SK-N-SH (cell line): ENCODE data around the gene SYNE2. TPM values are rescaled to one million over a fixed set of nuclear protein-coding genes. Genes with fewer than 3 reads are reported as not detected.
A peak's percentile ranks its signal among the peaks of the same experiment; 100 is the strongest.

Source experiments
- CTCF ChIA-PET: fragments of 300-600, 350-600 bp; formaldehyde crosslinking; extraction: SDS; loops from one replicate; lab custom pipeline; 2021; lab: Yijun Ruan, JAX
- POLR2A ChIA-PET: fragments of 350-600 bp; sonication (Branson Sonifier 250); formaldehyde crosslinking; extraction: SDS; loops from one replicate; lab custom pipeline; 2020; ENCODE audit warnings: antibody characterized with exemption, inconsistent platforms; lab: Yijun Ruan, JAX
- DNase-seq: peaks from one replicate; pipeline ENCODE4 v3.0.0; 2012
- H2AFZ ChIP-seq: fragments of 200-600 bp; sonication (generic); 2 replicates; pipeline ENCODE4 v1.8.1; 2016; ENCODE audit warnings: antibody characterized with exemption, mild to moderate bottlenecking, low read depth
- H3F3A ChIP-seq: fragments of 200-600 bp; sonication (generic); replicated peaks from 2 replicates; pipeline ENCODE3; 2016; ENCODE audit warnings: antibody characterized with exemption, mild to moderate bottlenecking; ENCODE audit not compliant: insufficient read depth
- H3K27ac ChIP-seq, 2 experiments: fragments of 200-500 bp in 1 of 2; fragments of 200-600 bp in 1 of 2; sonication (Bioruptor generic) in 1 of 2; sonication (generic), shearing (Covaris generic) in 1 of 2; 2 replicates each; pipeline versions ENCODE4 v1.5.1 to v1.6.1; 2014 to 2016; ENCODE audit warnings: low read depth in 2 of 2, inconsistent platforms in 1 of 2, low read length in 1 of 2, mild to moderate bottlenecking in 1 of 2, mixed read lengths in 1 of 2
- H3K27me3 ChIP-seq: fragments of 200-600 bp; sonication (generic), shearing (Covaris generic); 2 replicates; pipeline ENCODE4 v1.6.1; 2016; ENCODE audit warnings: mixed run types; ENCODE audit not compliant: insufficient read depth
- H3K36me3 ChIP-seq, 2 experiments: fragments of 200-500 bp in 1 of 2; fragments of 200-600 bp in 1 of 2; sonication (Bioruptor generic) in 1 of 2; sonication (generic) in 1 of 2; replicated peaks in 1 of 2; 2 replicates each; pipeline versions ENCODE3 to v1.5.1; 2014 to 2016; ENCODE audit warnings: low read length in 1 of 2, mild to moderate bottlenecking in 1 of 2; ENCODE audit not compliant: insufficient read depth in 2 of 2, control insufficient read depth in 1 of 2
- H3K4me1 ChIP-seq, 2 experiments: fragments of 200-500 bp in 1 of 2; fragments of 200-600 bp in 1 of 2; sonication (Bioruptor generic) in 1 of 2; sonication (generic), shearing (Covaris generic) in 1 of 2; 2 replicates each; pipeline versions ENCODE4 v1.5.1 to v1.6.1; 2014 to 2016; ENCODE audit warnings: low read depth in 1 of 2, low read length in 1 of 2, mixed run types in 1 of 2; ENCODE audit not compliant: insufficient read depth in 2 of 2, control insufficient read depth in 1 of 2
- H3K4me2 ChIP-seq: fragments of 200-600 bp; sonication (generic), shearing (Covaris generic); 2 replicates; pipeline ENCODE4 v1.6.1; 2017; ENCODE audit warnings: mixed run types
- H3K4me3 ChIP-seq, 2 experiments: fragments of 200-500 bp in 1 of 2; fragments of 200-600 bp in 1 of 2; sonication (Bioruptor generic) in 1 of 2; sonication (generic), shearing (Covaris generic) in 1 of 2; 2 replicates each; pipeline versions ENCODE4 v1.5.1 to v1.8.1; 2014 to 2016; ENCODE audit warnings: low read depth in 2 of 2, inconsistent platforms in 1 of 2, low read length in 1 of 2, mild to moderate bottlenecking in 1 of 2, mixed read lengths in 1 of 2, moderate library complexity in 1 of 2
- H3K79me2 ChIP-seq: fragments of 200-600 bp; sonication (generic); 2 replicates; pipeline ENCODE4 v1.8.1; 2017; ENCODE audit warnings: mild to moderate bottlenecking; ENCODE audit not compliant: insufficient read depth
- H3K9ac ChIP-seq: fragments of 200-600 bp; sonication (generic); 2 replicates; pipeline ENCODE4 v1.6.1; 2017; ENCODE audit warnings: mixed run types
- H3K9me2 ChIP-seq: fragments of 200-600 bp; sonication (generic); 2 replicates; pipeline ENCODE4 v1.6.1; 2017; ENCODE audit warnings: mixed run types
- H3K9me3 ChIP-seq: fragments of 200-600 bp; sonication (generic); 2 replicates; pipeline ENCODE4 v1.6.1; 2017; ENCODE audit warnings: mixed run types, mild to moderate bottlenecking, moderate library complexity
- H4K20me1 ChIP-seq: fragments of 200-600 bp; sonication (generic); 2 replicates; pipeline ENCODE4 v1.6.1; 2017; ENCODE audit warnings: mild to moderate bottlenecking, mixed run types; ENCODE audit not compliant: insufficient read depth
- CHD2 ChIP-seq: fragments of 150-350 bp; IDR thresholded peaks from 2 replicates; pipeline ENCODE4 v1.6.1; 2018; ENCODE audit warnings: low read length; ENCODE audit not compliant: partially characterized antibody
- ELF1 ChIP-seq: IDR thresholded peaks from 2 replicates; pipeline ENCODE4 v1.4.0; 2012
- EP300 ChIP-seq, 2 experiments: IDR thresholded peaks; 2 replicates each; pipeline versions ENCODE4 v1.4.0 to v1.6.1; 2012; ENCODE audit warnings: borderline replicate concordance in 1 of 2, low read depth in 1 of 2, low read length in 1 of 2
- FOXM1 ChIP-seq: IDR thresholded peaks from 2 replicates; pipeline ENCODE4 v1.4.0; 2012; ENCODE audit warnings: low read depth, mild to moderate bottlenecking
- MEF2A ChIP-seq: IDR thresholded peaks from 2 replicates; pipeline ENCODE4 v1.4.0; 2012; ENCODE audit warnings: low read depth, borderline replicate concordance
- MXI1 ChIP-seq: IDR thresholded peaks from 2 replicates; pipeline ENCODE4 v1.6.1; 2012; ENCODE audit warnings: mild to moderate bottlenecking, low read depth, low read length, improper control_type of control experiment
- NFIC ChIP-seq: IDR thresholded peaks from 2 replicates; pipeline ENCODE4 v1.4.0; 2012; ENCODE audit warnings: borderline replicate concordance
- POLR2AphosphoS5 ChIP-seq: IDR thresholded peaks from 2 replicates; pipeline ENCODE4 v1.6.1; 2012; ENCODE audit warnings: low read depth, low read length
- RAD21 ChIP-seq: IDR thresholded peaks from 2 replicates; pipeline ENCODE4 v1.6.1; 2012; ENCODE audit warnings: mild to moderate bottlenecking, low read length
- RFX5 ChIP-seq: IDR thresholded peaks from 2 replicates; pipeline ENCODE4 v1.6.1; 2012; ENCODE audit warnings: mild to moderate bottlenecking, improper control_type of control experiment, low read length
- RXRA ChIP-seq: IDR thresholded peaks from 2 replicates; pipeline ENCODE4 v1.4.0; 2012; ENCODE audit warnings: low read depth, mild to moderate bottlenecking, borderline replicate concordance
- SMC3 ChIP-seq: IDR thresholded peaks from 2 replicates; pipeline ENCODE4 v1.6.1; 2012; ENCODE audit warnings: low read depth, low read length, improper control_type of control experiment
- TAF1 ChIP-seq: IDR thresholded peaks from 2 replicates; pipeline ENCODE4 v1.6.1; 2012; ENCODE audit warnings: low read depth, mild to moderate bottlenecking, low read length, moderate library complexity, borderline replicate concordance
- TEAD4 ChIP-seq: IDR thresholded peaks from 2 replicates; pipeline ENCODE4 v1.4.0; 2012; ENCODE audit warnings: mild to moderate bottlenecking, borderline replicate concordance; ENCODE audit not compliant: insufficient read depth
- WGBS: methylation state at CpG from one replicate; pipeline ENCODE4 v1.1.6; 2017; ENCODE audit warnings: low lambda C conversion rate; 5-methylcytosine and 5-hydroxymethylcytosine counted together
- polyA plus RNA-seq, 3 experiments: library from polyadenylated mRNA; depleted of rRNA; stranded (reverse); fragments of >200 nt; gene quantifications; 2 replicates each; pipeline ENCODE4 v1.2.3, GENCODE V29; 2012
- TF ChIP-seq, protein P1 (sequence below): fragments of 200-600 bp; sonication (generic); IDR thresholded peaks from 2 replicates; pipeline ENCODE4 v1.6.1; 2017; ENCODE audit warnings: antibody characterized with exemption, mild to moderate bottlenecking, moderate library complexity
- TF ChIP-seq, protein P2 (sequence below): IDR thresholded peaks from 2 replicates; pipeline ENCODE4 v1.6.1; 2012; ENCODE audit warnings: mild to moderate bottlenecking, low read depth, low read length, moderate library complexity

Gene SYNE2
- polyA plus RNA-seq, 1 of the 3 experiments (the other 2 are of a cell fraction) = 7.1 TPM

DNA sequence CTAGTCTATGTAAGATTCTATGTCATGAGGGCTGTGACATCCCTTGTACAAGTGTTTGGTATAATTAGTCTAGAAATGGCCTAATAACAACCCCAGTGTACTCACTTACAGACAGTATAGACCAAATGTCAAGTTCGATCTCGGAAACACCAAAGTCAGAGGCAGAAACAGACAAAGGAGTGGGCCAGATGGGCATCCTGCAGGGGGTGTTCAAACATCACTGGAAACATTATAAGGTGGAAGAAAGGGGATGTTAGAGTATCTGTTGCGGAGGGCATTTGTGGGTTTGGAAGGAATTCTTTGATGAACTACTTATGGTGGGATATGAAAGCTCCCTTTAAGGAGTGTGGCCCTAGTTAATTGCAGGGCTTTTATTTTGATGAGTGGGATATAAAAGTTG, 306.8 kb downstream of the SYNE2 start:
- H3K27ac ChIP-seq = no peak overlapping the region
- TF ChIP-seq SMC3 = no peak
- TF ChIP-seq RAD21 = peak; percentile 48
- TF ChIP-seq EP300 (IDR thresholded peaks at IDR 0.05; ENCODE audit: borderline replicate concordance in 1 of 2, low read depth in 1 of 2, low read length in 1 of 2) = no peak
- TF ChIP-seq ELF1 = no peak
- TF ChIP-seq, protein P1, sequence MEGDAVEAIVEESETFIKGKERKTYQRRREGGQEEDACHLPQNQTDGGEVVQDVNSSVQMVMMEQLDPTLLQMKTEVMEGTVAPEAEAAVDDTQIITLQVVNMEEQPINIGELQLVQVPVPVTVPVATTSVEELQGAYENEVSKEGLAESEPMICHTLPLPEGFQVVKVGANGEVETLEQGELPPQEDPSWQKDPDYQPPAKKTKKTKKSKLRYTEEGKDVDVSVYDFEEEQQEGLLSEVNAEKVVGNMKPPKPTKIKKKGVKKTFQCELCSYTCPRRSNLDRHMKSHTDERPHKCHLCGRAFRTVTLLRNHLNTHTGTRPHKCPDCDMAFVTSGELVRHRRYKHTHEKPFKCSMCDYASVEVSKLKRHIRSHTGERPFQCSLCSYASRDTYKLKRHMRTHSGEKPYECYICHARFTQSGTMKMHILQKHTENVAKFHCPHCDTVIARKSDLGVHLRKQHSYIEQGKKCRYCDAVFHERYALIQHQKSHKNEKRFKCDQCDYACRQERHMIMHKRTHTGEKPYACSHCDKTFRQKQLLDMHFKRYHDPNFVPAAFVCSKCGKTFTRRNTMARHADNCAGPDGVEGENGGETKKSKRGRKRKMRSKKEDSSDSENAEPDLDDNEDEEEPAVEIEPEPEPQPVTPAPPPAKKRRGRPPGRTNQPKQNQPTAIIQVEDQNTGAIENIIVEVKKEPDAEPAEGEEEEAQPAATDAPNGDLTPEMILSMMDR = peak; percentile 12; the same call in 1 of the 2 replicates
- no peak for TF ChIP-seq MXI1
- TF ChIP-seq CHD2 = no peak
- TF ChIP-seq TEAD4 = no peak
- no peak for TF ChIP-seq NFIC
- TF ChIP-seq FOXM1 = no peak
- no peaks in the 10 kb centered on the region for H3K4me1 ChIP-seq
- POLR2A ChIA-PET = no interaction called here
- no peak overlapping the region for H3K9ac ChIP-seq
- 99% methylated on average over 3 of the region's 3 CpGs for WGBS
- H3K4me3 ChIP-seq = no peak overlapping the region
- no peaks in the 10 kb centered on the region for H3K9me2 ChIP-seq
- no peaks in the 10 kb centered on the region for H3K79me2 ChIP-seq
- CTCF ChIA-PET = interaction anchor here (1.1 kb wide), 1 partner anchor 144 kb away, joined by 7 read pairs; no protein-coding TSS in a partner anchor
- peaks cover 3 to 4% of the 10 kb centered on the region in 2 experiments for H3K36me3 ChIP-seq
- no peak overlapping the region for H2AFZ ChIP-seq
- no peak for DNase-seq
- no peak overlapping the region for H3K4me2 ChIP-seq
- no peaks in the 10 kb centered on the region for H3F3A ChIP-seq
- H3K27me3 ChIP-seq = no peaks in the 10 kb centered on the region
- no peaks in the 10 kb centered on the region for H3K9me3 ChIP-seq
- H4K20me1 ChIP-seq = no peaks in the 10 kb centered on the region

DNA sequence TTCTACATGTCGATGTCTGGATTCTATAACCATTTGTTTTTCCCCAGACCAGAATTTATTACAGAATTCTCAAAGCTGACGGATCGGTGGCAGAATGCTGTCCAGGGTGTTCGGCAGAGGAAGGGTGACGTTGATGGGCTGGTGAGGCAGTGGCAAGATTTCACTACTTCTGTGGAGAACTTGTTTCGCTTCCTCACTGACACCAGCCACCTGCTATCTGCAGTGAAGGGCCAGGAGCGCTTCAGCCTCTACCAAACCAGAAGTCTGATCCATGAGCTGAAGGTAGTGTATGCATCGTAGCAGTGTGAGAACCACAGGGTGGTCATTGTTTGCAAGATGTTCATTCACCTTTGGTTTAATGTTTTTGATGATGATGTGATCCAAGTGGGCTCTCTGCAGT, 317.4 kb downstream of the SYNE2 start:
- H3K9ac ChIP-seq = no peak overlapping the region
- no peaks in the 10 kb centered on the region for H3K79me2 ChIP-seq
- no peaks in the 10 kb centered on the region for H3K27me3 ChIP-seq
- H3K9me3 ChIP-seq = no peaks in the 10 kb centered on the region
- no peaks in the 10 kb centered on the region for H3F3A ChIP-seq
- no peak overlapping the region for H2AFZ ChIP-seq
- no peaks in the 10 kb centered on the region for H4K20me1 ChIP-seq
- no peak overlapping the region for H3K27ac ChIP-seq
- no peak for DNase-seq
- POLR2A ChIA-PET = no interaction called here
- H3K4me2 ChIP-seq = no peak overlapping the region
- H3K4me1 ChIP-seq = no peaks in the 10 kb centered on the region
- H3K9me2 ChIP-seq = no peaks in the 10 kb centered on the region
- WGBS = 94% methylated on average over 7 of the region's 8 CpGs
- H3K4me3 ChIP-seq = no peak overlapping the region
- no peak for TF ChIP-seq POLR2AphosphoS5
- TF ChIP-seq TAF1 = no peak
- TF ChIP-seq, protein P1 = no peak
- TF ChIP-seq MEF2A = no peak
- no peak for TF ChIP-seq RFX5
- TF ChIP-seq, protein P2, sequence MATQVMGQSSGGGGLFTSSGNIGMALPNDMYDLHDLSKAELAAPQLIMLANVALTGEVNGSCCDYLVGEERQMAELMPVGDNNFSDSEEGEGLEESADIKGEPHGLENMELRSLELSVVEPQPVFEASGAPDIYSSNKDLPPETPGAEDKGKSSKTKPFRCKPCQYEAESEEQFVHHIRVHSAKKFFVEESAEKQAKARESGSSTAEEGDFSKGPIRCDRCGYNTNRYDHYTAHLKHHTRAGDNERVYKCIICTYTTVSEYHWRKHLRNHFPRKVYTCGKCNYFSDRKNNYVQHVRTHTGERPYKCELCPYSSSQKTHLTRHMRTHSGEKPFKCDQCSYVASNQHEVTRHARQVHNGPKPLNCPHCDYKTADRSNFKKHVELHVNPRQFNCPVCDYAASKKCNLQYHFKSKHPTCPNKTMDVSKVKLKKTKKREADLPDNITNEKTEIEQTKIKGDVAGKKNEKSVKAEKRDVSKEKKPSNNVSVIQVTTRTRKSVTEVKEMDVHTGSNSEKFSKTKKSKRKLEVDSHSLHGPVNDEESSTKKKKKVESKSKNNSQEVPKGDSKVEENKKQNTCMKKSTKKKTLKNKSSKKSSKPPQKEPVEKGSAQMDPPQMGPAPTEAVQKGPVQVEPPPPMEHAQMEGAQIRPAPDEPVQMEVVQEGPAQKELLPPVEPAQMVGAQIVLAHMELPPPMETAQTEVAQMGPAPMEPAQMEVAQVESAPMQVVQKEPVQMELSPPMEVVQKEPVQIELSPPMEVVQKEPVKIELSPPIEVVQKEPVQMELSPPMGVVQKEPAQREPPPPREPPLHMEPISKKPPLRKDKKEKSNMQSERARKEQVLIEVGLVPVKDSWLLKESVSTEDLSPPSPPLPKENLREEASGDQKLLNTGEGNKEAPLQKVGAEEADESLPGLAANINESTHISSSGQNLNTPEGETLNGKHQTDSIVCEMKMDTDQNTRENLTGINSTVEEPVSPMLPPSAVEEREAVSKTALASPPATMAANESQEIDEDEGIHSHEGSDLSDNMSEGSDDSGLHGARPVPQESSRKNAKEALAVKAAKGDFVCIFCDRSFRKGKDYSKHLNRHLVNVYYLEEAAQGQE = no peak
- TF ChIP-seq FOXM1 = no peak
- TF ChIP-seq RXRA = no peak
- no peak for TF ChIP-seq ELF1
- CTCF ChIA-PET = no interaction called here
- H3K36me3 ChIP-seq = peaks cover 0 to 12% of the 10 kb centered on the region in 2 experiments
